Activated gamma-delta T cell treated with Interleukin-2 at 50 U/mL for 16 hours (primary cell): Measurements from ENCODE around the gene GPR141.
"Not testable (repeated sequence)": the region's sequence is repeated elsewhere in the genome, so short reads cannot be mapped to it uniquely, and the experiment has no call there.

ENCODE experiments used
- DNase-seq: peaks from one replicate; pipeline ENCODE4 v3.0.0-alpha.2; 2020

GPR141 gene

GRCh38 chr7:37686556-37687345 lies 3.2 kb downstream of the GPR141 start:
- no peak for DNase-seq

- no peak for DNase-seq
These were observed 6.6 kb downstream of the GPR141 start for GRCh38 chr7:37690206-37690605.

- no peak for DNase-seq
These were observed 10.9 kb downstream of the GPR141 start for GRCh38 chr7:37694208-37695094.

- DNase-seq, result no peak
These were observed 14.7 kb downstream of the GPR141 start for GRCh38 chr7:37698276-37698675.

GRCh38 chr7:37698782-37699181 lies 15.2 kb downstream of the GPR141 start:
- DNase-seq, result no peak

- no peak for DNase-seq
These were observed 18.2 kb downstream of the GPR141 start for GRCh38 chr7:37701769-37702168.

- DNase-seq, result no peak
These were observed 19.8 kb downstream of the GPR141 start for GRCh38 chr7:37703361-37703760.

- DNase-seq, result not testable (repeated sequence)
These were observed 20.8 kb downstream of the GPR141 start for GRCh38 chr7:37704328-37704833.

GRCh38 chr7:37705976-37706375 lies 22.4 kb downstream of the GPR141 start:
- no peak for DNase-seq

GRCh38 chr7:37706804-37707203 lies 23.2 kb downstream of the GPR141 start:
- DNase-seq, result no peak

- no peak for DNase-seq
These were observed 24.4 kb downstream of the GPR141 start for GRCh38 chr7:37707754-37708485.

- DNase-seq, result no peak
These were observed 26.3 kb downstream of the GPR141 start for GRCh38 chr7:37709631-37710509.

- DNase-seq, result no peak
These were observed 30.0 kb downstream of the GPR141 start for GRCh38 chr7:37713613-37714012.

GRCh38 chr7:37714606-37715005 lies 31.0 kb downstream of the GPR141 start:
- no peak for DNase-seq

GRCh38 chr7:37718585-37718984 lies 35.0 kb downstream of the GPR141 start:
- DNase-seq, result no peak

- no peak for DNase-seq
These were observed 35.5 kb downstream of the GPR141 start for GRCh38 chr7:37719077-37719476.

GRCh38 chr7:37724732-37725131 lies 41.2 kb downstream of the GPR141 start:
- DNase-seq, result no peak

GRCh38 chr7:37726016-37726415 lies 42.5 kb downstream of the GPR141 start:
- DNase-seq, result no peak

- no peak for DNase-seq
These were observed 45.2 kb downstream of the GPR141 start for GRCh38 chr7:37728747-37729146.

- no peak for DNase-seq
These were observed 45.6 kb downstream of the GPR141 start for GRCh38 chr7:37729181-37729580.

GRCh38 chr7:37730501-37730900 lies 46.9 kb downstream of the GPR141 start:
- DNase-seq, result no peak

GRCh38 chr7:37732253-37732652 lies 48.7 kb downstream of the GPR141 start:
- no peak for DNase-seq
